Cardiac muscle cell (in vitro differentiated cells and primary cell): ENCODE data around the gene WFS1. TPM values are rescaled to one million over a fixed set of nuclear protein-coding genes. Genes with fewer than 3 reads are reported as not detected.

ENCODE experiments used
- DNase-seq, 2 donors: peaks; one replicate each; pipeline versions ENCODE4 v3.0.0 to v3.0.0-alpha.2; 2010 to 2017; ENCODE audit warnings: low read depth in 1 of 2, low spot score in 1 of 2
- H3K27ac ChIP-seq: fragments of 200-600 bp; sonication (generic); 2 replicates; pipeline ENCODE4 v1.5.1; 2016
- H3K27me3 ChIP-seq: fragments of 200-600 bp; sonication (generic); 2 replicates; pipeline ENCODE4 v1.6.0; 2016; ENCODE audit warnings: control low read depth
- H3K36me3 ChIP-seq: fragments of 200-600 bp; sonication (generic); 2 replicates; pipeline ENCODE4 v1.5.1; 2016; ENCODE audit warnings: control low read depth
- H3K4me1 ChIP-seq: fragments of 200-600 bp; sonication (generic); 2 replicates; pipeline ENCODE4 v1.8.1; 2017; ENCODE audit warnings: low read depth, mild to moderate bottlenecking, mixed run types
- H3K4me3 ChIP-seq: fragments of 200-600 bp; sonication (generic); 2 replicates; pipeline ENCODE4 v1.5.1; 2016; ENCODE audit warnings: mild to moderate bottlenecking
- H3K9me3 ChIP-seq: fragments of 200-600 bp; sonication (generic); 2 replicates; pipeline ENCODE4 v1.5.1; 2017; ENCODE audit warnings: low read depth, mild to moderate bottlenecking, control low read depth
- CTCF ChIP-seq: IDR thresholded peaks from 2 replicates; pipeline ENCODE4 v1.5.1; 2012; ENCODE audit warnings: low read depth, mild to moderate bottlenecking, low read length
- polyA plus RNA-seq: library from polyadenylated mRNA; unstranded; fragments of >200 nt; fragmentation: Nextera tagmentation; extraction: Ambion mirVana; gene quantifications from 2 replicates; pipeline ENCODE4 v1.2.1, GENCODE V29; 2016
- total RNA-seq: library from RNA; depleted of rRNA; stranded (reverse); fragments of >200 nt; gene quantifications from 2 replicates; pipeline ENCODE4 v1.2.3, GENCODE V29; 2016

Gene WFS1
- total and polyA plus RNA-seq, 2 experiments from 2014 or later: 29.0 to 30.4 TPM

- no peak for TF ChIP-seq CTCF
- DNase-seq: no peak
- no peak overlapping the region for H3K27ac ChIP-seq
These were observed 74.3 kb downstream of the WFS1 start for GRCh38 chr4:6343939-6344408.

GRCh38 chr4:6345096-6345830, 75.6 kb downstream of the WFS1 start:
- H3K27ac ChIP-seq: no peak overlapping the region
- no peaks in the 10 kb centered on the region for H3K36me3 ChIP-seq
- H3K4me1 ChIP-seq: no peaks in the 10 kb centered on the region
- H3K4me3 ChIP-seq: no peak overlapping the region
- no peak for TF ChIP-seq CTCF
- no peaks in the 10 kb centered on the region for H3K9me3 ChIP-seq
- H3K27me3 ChIP-seq: no peaks in the 10 kb centered on the region
- no peak for DNase-seq

More at GRCh38 chr4:6343939-6344408, 74.3 kb downstream of the WFS1 start:
- Histone ChIP-seq H3K9me3 (no peaks in the 10 kb centered on the region), H3K4me1 (no peaks in the 10 kb centered on the region), H3K27me3 (no peaks in the 10 kb centered on the region), H3K36me3 (no peaks in the 10 kb centered on the region), H3K4me3 (no peak overlapping the region)

GRCh38 chr4:6345866-6346265, 76.2 kb downstream of the WFS1 start:
- Histone ChIP-seq H3K9me3 (no peaks in the 10 kb centered on the region), H3K4me1 (no peaks in the 10 kb centered on the region), H3K36me3 (no peaks in the 10 kb centered on the region), H3K4me3 (no peak overlapping the region), H3K27ac (no peak overlapping the region), H3K27me3 (no peaks in the 10 kb centered on the region)
- TF ChIP-seq CTCF: no peak
- DNase-seq: no peak

GRCh38 chr4:6346373-6347110, 76.9 kb downstream of the WFS1 start:
- Histone ChIP-seq H3K27ac (no peak overlapping the region), H3K4me3 (no peak overlapping the region), H3K4me1 (no peaks in the 10 kb centered on the region), H3K9me3 (no peaks in the 10 kb centered on the region), H3K27me3 (no peaks in the 10 kb centered on the region), H3K36me3 (no peaks in the 10 kb centered on the region)
- DNase-seq: no peak
- TF ChIP-seq CTCF: no peak

GRCh38 chr4:6347511-6348045, 77.9 kb downstream of the WFS1 start:
- Histone ChIP-seq H3K27ac (no peak overlapping the region), H3K9me3 (no peaks in the 10 kb centered on the region), H3K4me3 (no peak overlapping the region), H3K4me1 (no peaks in the 10 kb centered on the region), H3K27me3 (no peaks in the 10 kb centered on the region), H3K36me3 (no peaks in the 10 kb centered on the region)
- no peak for TF ChIP-seq CTCF
- no peak for DNase-seq
